Measurements from ENCODE around the gene MEIS3.
"Not testable (repeated sequence)": the region's sequence is repeated elsewhere in the genome, so short reads cannot be mapped to it uniquely, and the experiment has no call there.

MEIS3 gene

DNA sequence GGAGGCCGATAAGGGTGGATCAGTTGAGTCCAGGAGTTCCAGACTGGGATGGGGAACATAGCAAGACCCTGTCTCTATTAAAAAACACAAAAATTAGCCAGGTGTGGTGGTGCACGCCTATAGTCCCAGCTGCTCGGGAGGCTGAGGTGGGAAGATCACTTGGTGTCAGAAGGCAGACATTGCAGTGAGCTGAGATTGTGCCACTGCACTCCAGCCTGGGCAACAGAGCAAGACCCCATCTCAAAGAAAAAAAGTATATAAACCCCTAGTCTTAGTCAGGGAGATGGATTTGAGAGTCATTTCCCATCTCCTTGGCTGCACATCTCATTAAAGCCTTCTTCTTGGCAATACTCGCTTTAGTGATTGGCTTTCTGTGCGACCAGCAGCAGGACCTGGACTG lies 35.4 kb downstream of the MEIS3 start:
- POLR2A ChIA-PET, CTCF ChIA-PET: not testable (repeated sequence)

DNA sequence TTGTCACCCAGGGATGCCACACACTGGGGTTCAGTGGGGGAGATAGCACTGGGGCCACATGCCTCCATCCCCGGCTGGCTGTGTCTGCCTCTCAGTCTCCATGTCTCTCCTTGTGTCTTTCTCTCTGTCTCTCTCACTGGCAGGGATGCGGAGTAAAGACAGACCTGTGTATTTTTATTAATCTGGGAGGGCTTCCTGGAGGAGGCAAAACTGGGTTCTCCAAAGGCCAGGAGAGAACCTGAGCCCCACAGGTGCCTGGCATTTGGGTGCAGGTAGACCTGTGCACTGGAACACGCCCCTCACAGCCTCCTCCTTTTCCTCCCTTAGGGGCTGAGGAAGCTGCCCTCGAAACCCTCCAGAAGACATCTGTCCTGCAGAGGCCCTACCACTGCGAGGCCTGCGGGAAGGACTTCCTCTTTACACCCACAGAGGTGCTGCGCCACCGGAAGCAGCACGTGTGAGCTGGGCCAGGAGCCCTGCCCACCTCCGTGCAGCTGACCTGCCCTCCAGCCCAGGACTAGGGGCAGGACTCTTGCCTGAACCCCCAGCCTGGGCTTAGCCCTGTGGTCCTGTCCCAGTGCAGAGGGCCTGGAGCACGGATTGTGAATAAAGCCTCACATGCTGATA lies 37.6 kb downstream of the MEIS3 start:
- ChIA-PET CTCF (no interaction called here), POLR2A (no interaction called here)
- TF ChIP-seq ARNT (IDR thresholded peaks at IDR 0.05) (no peak), HDGF (IDR thresholded peaks at IDR 0.05; ENCODE audit: borderline replicate concordance) (no peak), L3MBTL2 (conservative IDR thresholded peaks at IDR 0.05) (no peak), PKNOX1 (IDR thresholded peaks at IDR 0.05) (no peak), ZNF384 (IDR thresholded peaks at IDR 0.05) (no peak), CTBP1 (IDR thresholded peaks at IDR 0.05; ENCODE audit: borderline replicate concordance) (no peak), SP1 (IDR thresholded peaks at IDR 0.05) (no peak), FOXA1 (IDR thresholded peaks at IDR 0.05) (no peak), ELF4 (IDR thresholded peaks at IDR 0.05) (no peak), SUZ12 (IDR thresholded peaks at IDR 0.05) (no peak), BHLHE40 (IDR thresholded peaks at IDR 0.05; ENCODE audit: borderline replicate concordance) (no peak), LEF1 (IDR thresholded peaks at IDR 0.05; ENCODE audit: borderline replicate concordance) (no peak), TARDBP (IDR thresholded peaks at IDR 0.05) (no peak), NFRKB (IDR thresholded peaks at IDR 0.05) (no peak), FOXM1 (IDR thresholded peaks at IDR 0.05; ENCODE audit: borderline replicate concordance) (no peak), FOXK2 (IDR thresholded peaks at IDR 0.05) (no peak)
- DNase-seq (ENCODE audit: extremely low spot score) = no peak

More for the DNA sequence above, 35.4 kb downstream of the MEIS3 start:
- DNase-seq (ENCODE audit: extremely low spot score) = not testable (repeated sequence)

GRCh38 chr19:47381121-47381520 lies 38.2 kb downstream of the MEIS3 start:
- POLR2A ChIA-PET = no interaction called here
- TF ChIP-seq FOXA1 (IDR thresholded peaks at IDR 0.05) (no peak), ARNT (IDR thresholded peaks at IDR 0.05) (no peak), ELF4 (IDR thresholded peaks at IDR 0.05) (no peak), L3MBTL2 (conservative IDR thresholded peaks at IDR 0.05) (no peak), TARDBP (IDR thresholded peaks at IDR 0.05) (no peak), ZNF384 (IDR thresholded peaks at IDR 0.05) (no peak), FOXM1 (IDR thresholded peaks at IDR 0.05; ENCODE audit: borderline replicate concordance) (no peak), LEF1 (IDR thresholded peaks at IDR 0.05; ENCODE audit: borderline replicate concordance) (no peak), SP1 (IDR thresholded peaks at IDR 0.05) (no peak), CTBP1 (IDR thresholded peaks at IDR 0.05; ENCODE audit: borderline replicate concordance) (no peak), NFRKB (IDR thresholded peaks at IDR 0.05) (no peak), BHLHE40 (IDR thresholded peaks at IDR 0.05; ENCODE audit: borderline replicate concordance) (no peak), FOXK2 (IDR thresholded peaks at IDR 0.05) (no peak), HDGF (IDR thresholded peaks at IDR 0.05; ENCODE audit: borderline replicate concordance) (no peak), PKNOX1 (IDR thresholded peaks at IDR 0.05) (no peak), SUZ12 (IDR thresholded peaks at IDR 0.05) (no peak)
- CTCF ChIA-PET = interaction anchor here (1.0 kb wide), 1 partner anchor 10 kb away, joined by 3 read pairs; no protein-coding TSS in a partner anchor
- DNase-seq (ENCODE audit: extremely low spot score) = no peak

DNA sequence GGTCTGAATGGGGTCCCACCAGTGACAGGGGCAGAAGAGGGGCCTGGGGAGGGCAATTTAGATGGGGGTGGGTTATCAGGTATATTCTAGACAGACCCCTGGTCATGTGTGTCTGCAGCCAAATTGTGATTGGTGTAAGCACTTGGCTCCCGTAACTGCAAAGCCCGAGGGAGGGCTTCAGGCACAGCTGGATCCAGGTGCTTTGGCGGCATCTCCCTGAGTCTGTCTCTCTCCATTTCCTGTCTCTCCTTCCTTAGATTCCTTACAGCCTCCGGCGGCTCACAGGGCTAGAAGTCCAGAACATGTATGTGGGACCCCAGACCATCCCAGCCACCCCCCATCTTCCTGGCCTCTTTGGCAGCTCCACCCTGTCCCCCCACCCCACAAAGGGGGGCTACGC lies 38.8 kb downstream of the MEIS3 start:
- ChIA-PET CTCF (interaction anchor here (1.0 kb wide), 1 partner anchor 10 kb away, joined by 3 read pairs; no protein-coding TSS in a partner anchor), POLR2A (no interaction called here)
- DNase-seq (ENCODE audit: extremely low spot score) = no peak
- TF ChIP-seq HDGF (IDR thresholded peaks at IDR 0.05; ENCODE audit: borderline replicate concordance) (no peak), L3MBTL2 (conservative IDR thresholded peaks at IDR 0.05) (no peak), CTBP1 (IDR thresholded peaks at IDR 0.05; ENCODE audit: borderline replicate concordance) (no peak), SUZ12 (IDR thresholded peaks at IDR 0.05) (no peak), ARNT (IDR thresholded peaks at IDR 0.05) (no peak), ZNF384 (IDR thresholded peaks at IDR 0.05) (no peak), PKNOX1 (IDR thresholded peaks at IDR 0.05) (no peak), NFRKB (IDR thresholded peaks at IDR 0.05) (no peak), FOXM1 (IDR thresholded peaks at IDR 0.05; ENCODE audit: borderline replicate concordance) (no peak), ELF4 (IDR thresholded peaks at IDR 0.05) (no peak), FOXA1 (IDR thresholded peaks at IDR 0.05) (no peak), BHLHE40 (IDR thresholded peaks at IDR 0.05; ENCODE audit: borderline replicate concordance) (no peak), FOXK2 (IDR thresholded peaks at IDR 0.05) (no peak), TARDBP (IDR thresholded peaks at IDR 0.05) (no peak), SP1 (IDR thresholded peaks at IDR 0.05) (no peak), LEF1 (IDR thresholded peaks at IDR 0.05; ENCODE audit: borderline replicate concordance) (no peak)

DNA sequence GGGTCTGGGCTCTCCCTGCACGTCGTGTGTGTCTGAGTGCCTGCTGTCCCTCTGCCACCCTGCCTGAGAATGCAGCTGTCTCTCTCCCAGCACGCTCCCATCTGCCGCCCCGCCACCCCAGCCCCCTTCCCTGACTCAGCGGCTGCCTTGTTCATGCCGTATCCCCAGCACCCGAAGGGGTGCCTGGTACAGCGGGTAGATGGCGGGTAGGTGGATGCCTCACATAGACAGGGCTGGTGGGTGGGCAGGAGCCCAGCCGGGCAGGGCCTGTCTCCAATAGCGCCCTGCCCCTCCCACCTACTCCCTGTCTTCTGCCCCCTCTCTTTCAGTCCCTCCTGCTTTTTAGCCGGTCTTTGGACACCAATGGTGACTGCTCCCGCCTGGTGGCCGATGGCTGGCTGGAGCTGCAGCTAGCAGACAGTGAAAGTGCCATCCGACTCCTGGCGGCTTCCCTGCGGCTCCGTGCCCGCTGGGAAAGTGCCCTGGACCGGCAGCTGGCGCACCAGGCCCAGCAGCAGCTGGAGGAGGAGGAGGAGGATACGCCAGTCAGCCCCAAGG lies 39.9 kb downstream of the MEIS3 start:
- DNase-seq (ENCODE audit: extremely low spot score) = no peak
- ChIA-PET CTCF (no interaction called here), POLR2A (no interaction called here)
- no peak for TF ChIP-seq FOXM1 (IDR thresholded peaks at IDR 0.05; ENCODE audit: borderline replicate concordance)
- TF ChIP-seq LEF1 (IDR thresholded peaks at IDR 0.05; ENCODE audit: borderline replicate concordance) = no peak
- TF ChIP-seq NFRKB (IDR thresholded peaks at IDR 0.05) = no peak
- no peak for TF ChIP-seq FOXK2 (IDR thresholded peaks at IDR 0.05)
- TF ChIP-seq BHLHE40 (IDR thresholded peaks at IDR 0.05; ENCODE audit: borderline replicate concordance) = no peak
- TF ChIP-seq FOXA1 (IDR thresholded peaks at IDR 0.05) = no peak
- no peak for TF ChIP-seq SUZ12 (IDR thresholded peaks at IDR 0.05)
- no peak for TF ChIP-seq CTBP1 (IDR thresholded peaks at IDR 0.05; ENCODE audit: borderline replicate concordance)

GRCh38 chr19:47378246-47378645 lies 41.1 kb downstream of the MEIS3 start:
- DNase-seq (ENCODE audit: extremely low spot score) = no peak
- POLR2A ChIA-PET = no interaction called here
- TF ChIP-seq BHLHE40 (IDR thresholded peaks at IDR 0.05; ENCODE audit: borderline replicate concordance) (no peak), TARDBP (IDR thresholded peaks at IDR 0.05) (no peak), ZNF384 (IDR thresholded peaks at IDR 0.05) (no peak), ELF4 (IDR thresholded peaks at IDR 0.05) (no peak), FOXA1 (IDR thresholded peaks at IDR 0.05) (no peak), SUZ12 (IDR thresholded peaks at IDR 0.05) (no peak), LEF1 (IDR thresholded peaks at IDR 0.05; ENCODE audit: borderline replicate concordance) (no peak), NFRKB (IDR thresholded peaks at IDR 0.05) (no peak), PKNOX1 (IDR thresholded peaks at IDR 0.05) (no peak), CTBP1 (IDR thresholded peaks at IDR 0.05; ENCODE audit: borderline replicate concordance) (no peak), FOXM1 (IDR thresholded peaks at IDR 0.05; ENCODE audit: borderline replicate concordance) (no peak), ARNT (IDR thresholded peaks at IDR 0.05) (no peak), SP1 (IDR thresholded peaks at IDR 0.05) (no peak), L3MBTL2 (conservative IDR thresholded peaks at IDR 0.05) (no peak), HDGF (IDR thresholded peaks at IDR 0.05; ENCODE audit: borderline replicate concordance) (no peak), FOXK2 (IDR thresholded peaks at IDR 0.05) (no peak)
- CTCF ChIA-PET = interaction anchor here (1.3 kb wide), 1 partner anchor 27 kb away, joined by 4 read pairs; no protein-coding TSS in a partner anchor

Data from HEK293T (cell line).